Renal pelvis (tissue), 12 donors: ENCODE data around the gene TMIGD3. TPM values are rescaled to one million over a fixed set of nuclear protein-coding genes. Genes with fewer than 3 reads are reported as not detected.
"Not testable (repeated sequence)": the region's sequence is repeated elsewhere in the genome, so short reads cannot be mapped to it uniquely, and the experiment has no call there.

ENCODE experiments used
- DNase-seq: peaks from one replicate; pipeline ENCODE4 v3.0.0-alpha.2; 2013
- long read RNA-seq, 16 experiments: transcript quantifications; one replicate each; lab custom pipeline, GENCODE V29; 2026
- polyA plus RNA-seq, 3 donors: library from polyadenylated mRNA; unstranded; fragments of 120-200 nt; gene quantifications; one replicate each; pipeline ENCODE4 v1.2.1, GENCODE V29; 2013; ENCODE audit not compliant: insufficient read length in 3 of 3

The TMIGD3 gene
- under 1 TPM; 0.63 to 0.77 (median 0.64) TPM for polyA plus RNA-seq
- long read RNA-seq, donor 1, result 0 reads
- long read RNA-seq, donor 2, result 0 reads
- long read RNA-seq, donor 3, partial matches to known transcripts, result 0 of 1 reads
- long read RNA-seq, donor 3, other reads (novel, unspliced or antisense), result 0 of 1 reads
- long read RNA-seq, donor 4, result 0 reads
- long read RNA-seq, donor 5, result 0 reads
- long read RNA-seq, donor 6, result 0 reads
- long read RNA-seq, donor 7, result 0 reads
- long read RNA-seq, donor 8, result 0 reads
- long read RNA-seq, donor 9, result 0 reads
- long read RNA-seq, donor 10, result 0 reads
- long read RNA-seq, donor 11, result 0 reads
- long read RNA-seq, donor 12, result 0 reads
- long read RNA-seq, donor 13, result 0 reads
- long read RNA-seq, donor 14, result 0 reads
- long read RNA-seq, donor 15, result 0 reads
- long read RNA-seq, donor 16, result 0 reads

DNA sequence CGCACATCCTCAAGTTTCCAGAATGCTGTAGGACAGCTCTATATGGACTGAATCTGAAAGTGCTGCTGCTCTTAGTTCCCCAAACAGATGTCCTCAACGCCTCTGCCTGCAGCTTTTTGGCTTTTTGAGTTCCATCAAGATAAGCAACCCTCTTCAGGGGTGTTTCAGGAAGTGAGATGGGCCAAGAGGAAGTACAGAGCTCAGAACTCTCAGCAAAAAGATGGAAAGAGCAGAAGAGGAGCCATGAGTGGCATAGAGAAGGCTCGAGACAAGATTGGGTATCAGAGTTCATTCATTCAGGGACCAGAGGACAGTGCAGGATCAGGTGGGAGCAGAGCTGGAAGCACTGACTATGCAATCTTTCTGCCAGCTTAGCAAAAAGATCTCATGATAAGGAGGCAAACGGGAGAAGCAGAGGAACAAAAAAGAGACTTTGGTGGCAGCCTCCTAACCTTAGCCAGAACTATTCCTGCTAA is at the start of gene TMIGD3, which contains the start of gene ADORA3:
Gene TMIGD3, minus strand, starts transcription at position 49 of the 476 bp plus-strand sequence. CDS start 279 bp downstream, outside the sequence.
Gene ADORA3, minus strand, starts transcription at position 49 of the 476 bp plus-strand sequence. CDS start 279 bp downstream, outside the sequence.
- no peak for DNase-seq

GRCh38 chr1:111553196-111553595 is 49.8 kb upstream of the TMIGD3 start:
- no peak for DNase-seq

DNA sequence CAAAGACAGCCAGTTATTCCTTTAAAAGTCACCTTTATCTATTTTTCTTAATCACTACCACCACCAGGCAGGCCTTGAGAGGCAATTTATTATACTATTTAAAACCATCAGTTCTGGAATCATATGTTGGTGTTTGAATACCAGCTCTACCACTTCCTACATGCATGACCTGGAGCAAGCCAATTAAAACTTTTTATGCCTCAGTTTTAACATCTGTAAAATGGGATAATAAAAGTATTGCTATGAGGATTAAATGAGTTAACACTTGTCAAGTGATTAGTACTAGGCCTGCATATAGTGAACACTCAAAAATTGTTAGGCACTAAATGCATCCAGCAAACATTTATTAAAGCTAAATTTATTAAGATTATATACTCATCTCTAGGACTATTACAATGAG is 49.2 kb upstream of the TMIGD3 start:
- DNase-seq, result no peak

GRCh38 chr1:111551623-111552411 is 48.4 kb upstream of the TMIGD3 start:
- DNase-seq, result no peak

GRCh38 chr1:111547786-111548185 is 44.4 kb upstream of the TMIGD3 start:
- not testable (repeated sequence) for DNase-seq

GRCh38 chr1:111542187-111542586 is 38.8 kb upstream of the TMIGD3 start:
- DNase-seq, result no peak

- peak; percentile 20 for DNase-seq
Measured at GRCh38 chr1:111541721-111542120, 38.3 kb upstream of the TMIGD3 start.

DNA sequence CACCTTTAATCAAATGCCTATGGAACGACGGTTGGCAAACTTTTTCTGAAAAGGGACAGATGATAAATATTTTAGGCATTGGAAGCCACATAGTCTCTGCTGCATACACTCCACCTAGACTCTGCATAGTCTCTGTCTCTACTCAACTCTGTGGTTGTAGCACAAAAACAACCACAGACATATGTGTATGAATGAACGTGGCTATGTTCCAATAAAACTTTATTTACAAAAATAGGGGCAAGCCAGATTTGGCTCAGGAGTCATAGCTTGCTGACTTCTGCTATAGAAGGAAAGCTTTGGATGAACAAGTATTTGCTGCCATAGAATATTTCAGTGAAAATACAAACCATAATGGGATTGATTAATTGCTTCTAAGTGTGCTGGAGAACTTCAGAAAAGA is 37.5 kb upstream of the TMIGD3 start:
- DNase-seq, result no peak

DNA sequence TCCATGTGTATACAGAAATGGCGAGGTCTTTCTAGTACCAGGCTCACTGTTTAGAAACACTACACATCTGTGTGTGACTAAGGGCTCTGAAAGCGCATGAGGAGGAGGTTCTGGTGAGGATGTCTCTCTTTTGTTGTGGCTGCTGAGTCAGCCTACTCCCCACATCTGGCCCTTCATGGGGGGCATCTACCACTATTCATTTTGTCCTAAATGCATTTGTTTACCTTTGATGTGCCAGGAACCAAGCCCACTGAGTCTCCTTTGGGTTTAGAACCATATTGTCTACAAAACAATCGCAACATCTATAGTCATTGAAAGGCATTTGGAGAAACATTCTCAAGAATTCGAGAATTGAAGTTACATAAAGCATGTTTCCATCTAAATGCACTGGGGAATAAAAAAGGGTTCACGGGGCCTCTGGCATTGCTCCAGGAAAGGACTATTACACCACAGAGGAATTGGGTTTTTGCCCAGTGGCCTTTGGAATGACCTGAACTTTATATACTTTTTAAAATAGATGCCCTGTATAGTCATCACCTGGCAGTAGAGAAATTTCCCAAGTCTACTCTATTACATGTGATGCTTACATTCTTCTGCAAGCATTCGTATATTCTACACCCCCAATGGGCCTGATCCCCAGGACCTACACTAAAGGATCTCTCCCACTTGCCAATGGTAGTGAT is 35.1 kb upstream of the TMIGD3 start:
- no peak for DNase-seq

- no peak for DNase-seq
Measured at GRCh38 chr1:111535256-111536191, 32.1 kb upstream of the TMIGD3 start.

- no peak for DNase-seq
Measured at GRCh38 chr1:111520053-111520452, 16.6 kb upstream of the TMIGD3 start.

DNA sequence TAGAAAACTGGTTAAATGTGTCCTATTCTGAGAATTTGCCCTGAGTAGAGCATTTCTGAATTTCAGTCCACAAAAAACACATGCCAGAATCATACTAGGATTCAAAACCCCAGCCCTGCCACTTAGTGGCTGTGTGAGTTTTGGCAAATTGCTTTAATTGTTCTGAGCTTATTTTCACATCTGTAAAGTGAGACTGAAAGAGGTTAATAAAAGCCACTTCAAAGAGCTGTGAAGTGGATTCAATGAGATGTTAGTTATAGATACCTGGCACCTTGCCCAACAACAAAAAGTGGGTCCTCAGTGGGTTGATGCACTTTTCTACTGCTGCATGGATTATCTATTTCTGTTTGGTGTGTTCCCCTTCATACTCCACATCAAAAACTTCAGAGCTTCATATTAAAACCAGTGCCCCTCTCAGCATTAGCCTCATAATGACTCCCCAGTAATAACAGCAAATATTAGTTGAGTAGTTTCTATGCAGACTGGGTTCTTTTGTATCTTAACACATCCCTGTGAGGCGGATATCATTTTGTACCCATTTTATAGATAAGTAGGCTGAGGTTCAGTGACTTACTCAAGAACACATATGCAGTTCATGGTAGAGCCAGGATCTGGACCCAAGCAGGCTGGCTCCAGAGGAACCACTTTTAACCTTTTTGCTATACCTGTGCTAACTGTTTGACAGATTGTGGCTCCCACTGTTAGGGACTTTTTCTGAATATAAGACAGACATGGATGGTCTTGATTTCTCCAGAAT is 14.2 kb upstream of the TMIGD3 start:
- DNase-seq, result no peak

DNA sequence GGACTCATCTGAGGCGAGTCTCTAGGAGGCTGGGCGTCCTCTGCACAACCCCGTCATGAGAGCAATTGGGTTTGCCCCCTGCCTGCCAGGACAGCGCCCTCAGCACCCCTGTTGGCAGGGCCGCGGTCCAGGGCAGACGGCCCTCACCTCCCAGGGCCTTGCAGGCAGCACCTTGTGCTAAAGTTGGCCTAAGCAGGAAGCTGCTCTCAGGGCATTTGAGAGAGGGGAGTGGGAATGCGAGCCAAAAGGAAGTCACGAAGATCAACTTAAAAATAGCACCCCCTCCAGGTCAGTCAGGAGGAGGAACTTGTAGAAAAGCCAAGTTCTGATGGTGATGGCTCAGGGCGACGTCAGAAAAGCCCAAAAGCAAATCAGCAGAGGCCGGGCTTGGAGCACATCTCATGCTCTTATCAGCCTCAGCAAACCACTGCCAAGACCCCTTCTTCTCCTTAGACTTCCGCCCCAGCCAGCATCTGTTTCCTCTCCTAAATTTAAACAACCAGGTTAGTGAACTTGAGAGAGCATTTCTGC is 12.6 kb upstream of the TMIGD3 start:
- DNase-seq, result peak; percentile 54

- DNase-seq, result no peak
Measured at GRCh38 chr1:111515291-111516004, 12.0 kb upstream of the TMIGD3 start.

- DNase-seq, result no peak
Measured at GRCh38 chr1:111513410-111514020, 10.1 kb upstream of the TMIGD3 start.

DNA sequence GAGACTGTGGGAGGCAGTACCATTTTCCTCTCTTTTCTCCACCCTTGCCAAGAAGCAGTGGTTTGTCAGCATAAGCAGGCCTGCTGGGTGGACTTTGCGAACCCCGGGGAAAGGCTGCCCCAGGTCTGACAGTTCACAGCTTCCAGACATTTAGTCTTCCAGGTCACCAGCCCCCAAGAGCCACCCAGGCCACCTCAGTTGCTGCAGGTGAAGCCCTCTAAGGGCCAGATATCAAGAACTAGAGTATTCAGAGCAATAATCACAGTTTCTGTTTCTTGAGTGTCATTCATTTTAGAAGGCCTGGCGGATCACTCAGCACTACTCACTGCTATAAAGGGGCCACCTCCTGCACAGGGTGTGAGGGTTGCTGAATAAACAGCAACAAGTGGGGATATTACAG is 9.5 kb upstream of the TMIGD3 start:
- DNase-seq, result no peak

- no peak for DNase-seq
Measured at GRCh38 chr1:111512132-111512889, 8.9 kb upstream of the TMIGD3 start.

GRCh38 chr1:111511370-111511769 is 7.9 kb upstream of the TMIGD3 start:
- no peak for DNase-seq
